Lung (tissue), 12 donors: ENCODE measurements around the gene SLC16A12. TPM values are rescaled to one million over a fixed set of nuclear protein-coding genes. Genes with fewer than 3 reads are reported as not detected.
"Not testable (repeated sequence)": the region's sequence is repeated elsewhere in the genome, so short reads cannot be mapped to it uniquely, and the experiment has no call there.

ENCODE experiments used
- ATAC-seq: fragments of 200-7000 bp; cut with Tn5 transposase; one replicate; pipeline ENCODE4 v1.9.1; 2020; ENCODE audit warnings: moderate number of reproducible peaks; ENCODE audit not compliant: insufficient read depth, low FRiP score
- DNase-seq, 3 donors: peaks; one replicate each; pipeline ENCODE4 v3.0.0-alpha.2; 2013 to 2017
- H3K27ac ChIP-seq, 2 donors: one replicate each; pipeline ENCODE4 v1.5.1; 2013; ENCODE audit warnings: mild to moderate bottlenecking in 2 of 2, moderate library complexity in 2 of 2, control low read depth in 1 of 2, inconsistent platforms in 1 of 2, low read depth in 1 of 2, low read length in 1 of 2
- H3K27me3 ChIP-seq, 3 donors: one replicate each; pipeline ENCODE4 v1.5.1; 2013; ENCODE audit warnings: low read length in 2 of 3; ENCODE audit not compliant: control insufficient read depth in 3 of 3, insufficient read depth in 3 of 3
- H3K36me3 ChIP-seq, 4 donors: one replicate each; pipeline ENCODE4 v1.5.1; 2013; ENCODE audit warnings: low read length in 4 of 4, mild to moderate bottlenecking in 1 of 4, moderate library complexity in 1 of 4; ENCODE audit not compliant: control insufficient read depth in 4 of 4, insufficient read depth in 4 of 4
- H3K4me1 ChIP-seq, 5 donors: one replicate each; pipeline ENCODE4 v1.5.1; 2013; ENCODE audit warnings: low read length in 5 of 5, mild to moderate bottlenecking in 2 of 5, moderate library complexity in 1 of 5; ENCODE audit not compliant: control insufficient read depth in 5 of 5, insufficient read depth in 5 of 5
- H3K4me3 ChIP-seq: one replicate; pipeline ENCODE4 v1.5.1; 2013; ENCODE audit warnings: mild to moderate bottlenecking, control low read depth, moderate library complexity
- H3K9ac ChIP-seq, 2 donors: one replicate each; pipeline ENCODE4 v1.5.1; 2013; ENCODE audit warnings: low read length in 2 of 2, control low read depth in 1 of 2; ENCODE audit not compliant: insufficient read depth in 1 of 2
- H3K9me3 ChIP-seq, 4 donors: one replicate each; pipeline ENCODE4 v1.5.1; 2013; ENCODE audit warnings: low read length in 3 of 4, mild to moderate bottlenecking in 1 of 4, moderate library complexity in 1 of 4; ENCODE audit not compliant: control insufficient read depth in 4 of 4, insufficient read depth in 3 of 4
- CTCF ChIP-seq: IDR thresholded peaks from 2 replicates; pipeline ENCODE4 v1.5.1; 2012; ENCODE audit warnings: mild to moderate bottlenecking; ENCODE audit errors: control extremely low read depth, extremely low read depth
- WGBS, 2 donors: extraction: QIAGEN DNeasy Blood & Tissue Kit; methylation state at CpG; one replicate each; pipeline ENCODE4 v1.1.7; 2013; 5-methylcytosine and 5-hydroxymethylcytosine counted together
- polyA plus RNA-seq, 2 donors: library from polyadenylated mRNA; stranded (reverse); fragments of 200-250 nt; gene quantifications; one replicate each; pipeline ENCODE4 v1.2.1, GENCODE V29; 2013
- total RNA-seq, 2 donors: library from RNA; depleted of rRNA in 1 of 2; stranded (reverse); fragments of >200 nt in 1 of 2; gene quantifications; one replicate each; pipeline ENCODE4 v1.2.1, GENCODE V29; 2014 to 2021
- donor health status: control.
- donor health status: control.
- donor health status: Bipolar disorder and iron deficiency.
- donor health status: healthy.
- donor health status: DM: yes; HTN: yes; CAD: no.

Gene SLC16A12
- total and polyA plus RNA-seq, 4 donors: 0.45 to 4.6 (median 1.3) TPM

- no peak overlapping the region for H3K9ac ChIP-seq
- no peak for TF ChIP-seq CTCF
- WGBS, 2 donors: 90 to 93% methylated on average over 2 of the region's 2 CpGs
- DNase-seq: no peak
- ATAC-seq: no peak
- no peak overlapping the region for H3K27ac ChIP-seq
- no peaks in the 10 kb centered on the region for H3K4me1 ChIP-seq
- H3K4me3 ChIP-seq: no peak overlapping the region
- no peaks in the 10 kb centered on the region for H3K36me3 ChIP-seq
- no peaks in the 10 kb centered on the region for H3K27me3 ChIP-seq
- H3K9me3 ChIP-seq: peaks cover 0 to 2% (median 0%) of the 10 kb centered on the region in 4 donors
Measured at GRCh38 chr10:89547853-89548513, 12.6 kb upstream of the SLC16A12 start.

GRCh38 chr10:89546651-89547050 is 11.3 kb upstream of the SLC16A12 start:
- H3K27me3 ChIP-seq, H3K9me3 ChIP-seq, H3K36me3 ChIP-seq, H3K27ac ChIP-seq, H3K4me3 ChIP-seq, DNase-seq, ATAC-seq, H3K9ac ChIP-seq, H3K4me1 ChIP-seq: not testable (repeated sequence)
- WGBS, 2 donors: 95 to 98% methylated on average over 1 of the region's 1 CpG

GRCh38 chr10:89543841-89544240 is 8.4 kb upstream of the SLC16A12 start:
- TF ChIP-seq CTCF: no peak
- Histone ChIP-seq H3K4me3 (no peak overlapping the region), H3K4me1 (no peaks in the 10 kb centered on the region), H3K27ac (no peak overlapping the region), H3K9ac (no peak overlapping the region), H3K27me3 (no peaks in the 10 kb centered on the region), H3K9me3 (peaks cover 0 to 2% (median 0%) of the 10 kb centered on the region in 4 donors), H3K36me3 (no peaks in the 10 kb centered on the region)
- WGBS, 2 donors: 92 to 96% methylated on average over 3 of the region's 3 CpGs
- ATAC-seq (no peak), DNase-seq (no peak)

GRCh38 chr10:89540420-89540949 is 5.1 kb upstream of the SLC16A12 start:
- 89 to 94% methylated on average over 4 of the region's 4 CpGs for WGBS, 2 donors

More at GRCh38 chr10:89540420-89540949, 5.1 kb upstream of the SLC16A12 start:
- no peak for DNase-seq
- Histone ChIP-seq H3K9me3 (peaks cover 0 to 2% (median 0%) of the 10 kb centered on the region in 4 donors), H3K27me3 (peaks cover 0 to 5% (median 0%) of the 10 kb centered on the region in 3 donors), H3K9ac (no peak overlapping the region), H3K36me3 (no peaks in the 10 kb centered on the region), H3K4me3 (no peak overlapping the region), H3K27ac (no peak overlapping the region), H3K4me1 (peaks cover 0 to 3% (median 0%) of the 10 kb centered on the region in 5 donors)
- no peak for TF ChIP-seq CTCF
- ATAC-seq: no peak
